Gastrocnemius medialis (tissue), 4 donors: ENCODE results near the gene PDZD4. TPM values are rescaled to one million over a fixed set of nuclear protein-coding genes. Genes with fewer than 3 reads are reported as not detected.

Experiments
- ATAC-seq, 2 donors: fragments of 150-250 bp; one replicate each; pipeline ENCODE4 v1.9.1; 2016
- DNase-seq, 2 donors: peaks; one replicate each; pipeline ENCODE4 v3.0.0-alpha.2; 2019
- H3K27ac ChIP-seq, 4 donors: fragments of 200-600 bp; sonication (generic); 1 replicate in 1 of 4; 2 replicates in 3 of 4; pipeline ENCODE4 v1.5.1; 2016 to 2018; ENCODE audit warnings: mild to moderate bottlenecking in 2 of 4, moderate library complexity in 1 of 4
- H3K27me3 ChIP-seq, 3 donors: fragments of 200-600 bp; sonication (generic) in 2 of 3; 1 replicate in 1 of 3; 2 replicates in 2 of 3; pipeline versions ENCODE4 v1.5.1 to v1.6.0; 2016 to 2019; ENCODE audit warnings: mild to moderate bottlenecking in 1 of 3, moderate library complexity in 1 of 3
- H3K36me3 ChIP-seq, 2 donors: fragments of 200-600 bp; sonication (generic) in 1 of 2; one replicate each; pipeline ENCODE4 v1.5.1; 2017 to 2018
- H3K4me1 ChIP-seq, 2 donors: fragments of 200-600 bp; sonication (generic) in 1 of 2; one replicate each; pipeline ENCODE4 v1.5.1; 2016 to 2017; ENCODE audit warnings: mild to moderate bottlenecking in 2 of 2
- H3K4me3 ChIP-seq, 4 donors: fragments of 200-600 bp; sonication (generic) in 3 of 4; 1 replicate in 1 of 4; 2 replicates in 3 of 4; pipeline ENCODE4 v1.5.1; 2016 to 2019; ENCODE audit warnings: mild to moderate bottlenecking in 2 of 4
- H3K9me3 ChIP-seq, 3 donors: fragments of 200-600 bp; sonication (generic) in 2 of 3; 1 replicate in 1 of 3; 2 replicates in 2 of 3; pipeline ENCODE4 v1.5.1; 2016 to 2019
- CTCF ChIP-seq, 5 experiments: fragments of 450-650 bp in 3 of 5; fragments of 200-600 bp in 2 of 5; sonication (generic) in 2 of 5; IDR thresholded peaks in 4 of 5; conservative IDR thresholded peaks in 1 of 5; 1 replicate in 4 of 5; 2 replicates in 1 of 5; pipeline ENCODE4 v1.5.1; 2016 to 2019; ENCODE audit warnings: antibody characterized with exemption in 5 of 5, mild to moderate bottlenecking in 3 of 5, moderate library complexity in 3 of 5
- POLR2A ChIP-seq, 2 donors: fragments of 450-650 bp; IDR thresholded peaks; one replicate each; pipeline ENCODE4 v1.6.1; 2017; ENCODE audit warnings: antibody characterized with exemption in 2 of 2, mild to moderate bottlenecking in 2 of 2, moderate library complexity in 2 of 2
- in situ Hi-C, 4 donors: fragments of 200-750 bp; cut with MboI; loops; one replicate each; pipeline versions ENCODE4 v1.15.0 to v1.8.0; 2017; ENCODE audit warnings: low sequenced_read_pairs in 4 of 4
- intact Hi-C: fragments of 100-400 bp; cut with DNase I; formaldehyde crosslinking; loops from one replicate; pipeline ENCODE4 v1.15.1; 2023; ENCODE audit warnings: low total_unique reads
- total RNA-seq, 4 donors: library from RNA; depleted of rRNA; stranded (reverse); fragments of >200 nt; gene quantifications; one replicate each; pipeline versions ENCODE4 v1.1.0 to v1.2.3, GENCODE V29; 2016

PDZD4 gene
- total RNA-seq, 4 donors from 2014 or later, result 0.59 to 2.2 (median 1.4) TPM

- H3K27me3 ChIP-seq, result peaks cover 0 to 4% (median 0%) of the 10 kb centered on the region in 3 donors
- in situ Hi-C loops, result no loop called here
Measured at GRCh38 chrX:153854702-153855101, 24.4 kb upstream of the PDZD4 start.

GRCh38 chrX:153853902-153854267 is 23.5 kb upstream of the PDZD4 start:
- Histone ChIP-seq H3K9me3 (no peaks in the 10 kb centered on the region), H3K27ac (no peak overlapping the region), H3K27me3 (peaks cover 0 to 4% (median 0%) of the 10 kb centered on the region in 3 donors), H3K4me1 (no peaks in the 10 kb centered on the region), H3K4me3 (no peak overlapping the region), H3K36me3 (no peaks in the 10 kb centered on the region)
- no peak for DNase-seq
- in situ Hi-C loops, result no loop called here
- intact Hi-C loops, result no loop called here
- no peak for TF ChIP-seq POLR2A (IDR thresholded peaks at IDR 0.05)
- no peak for TF ChIP-seq CTCF (IDR thresholded peaks at IDR 0.05 in 4 of 5, conservative IDR thresholded peaks at IDR 0.05 in 1 of 5)
- ATAC-seq, result no peak

More at GRCh38 chrX:153854702-153855101, 24.4 kb upstream of the PDZD4 start:
- DNase-seq, result no peak
- no peaks in the 10 kb centered on the region for H3K4me1 ChIP-seq
- intact Hi-C loops, result no loop called here
- H3K4me3 ChIP-seq, result no peak overlapping the region
- no peaks in the 10 kb centered on the region for H3K9me3 ChIP-seq
- ATAC-seq, result no peak
- no peak overlapping the region for H3K27ac ChIP-seq
- H3K36me3 ChIP-seq, result no peaks in the 10 kb centered on the region
- no peak for TF ChIP-seq CTCF (IDR thresholded peaks at IDR 0.05 in 4 of 5, conservative IDR thresholded peaks at IDR 0.05 in 1 of 5)
- no peak for TF ChIP-seq POLR2A (IDR thresholded peaks at IDR 0.05)

- Histone ChIP-seq H3K27me3 (peaks cover 0 to 4% (median 0%) of the 10 kb centered on the region in 3 donors), H3K27ac (no peak overlapping the region), H3K36me3 (no peaks in the 10 kb centered on the region), H3K4me1 (no peaks in the 10 kb centered on the region), H3K9me3 (no peaks in the 10 kb centered on the region), H3K4me3 (no peak overlapping the region)
- no peak for ATAC-seq
- TF ChIP-seq CTCF (IDR thresholded peaks at IDR 0.05 in 4 of 5, conservative IDR thresholded peaks at IDR 0.05 in 1 of 5) (no peak), POLR2A (IDR thresholded peaks at IDR 0.05) (no peak)
- DNase-seq, result no peak
- intact Hi-C loops, result no loop called here
- in situ Hi-C loops, result no loop called here
Measured at GRCh38 chrX:153853180-153853901, 23.0 kb upstream of the PDZD4 start.

GRCh38 chrX:153851981-153852380 is 21.6 kb upstream of the PDZD4 start:
- in situ Hi-C loops, result no loop called here
- Histone ChIP-seq H3K27ac (no peak overlapping the region), H3K9me3 (no peaks in the 10 kb centered on the region), H3K36me3 (no peaks in the 10 kb centered on the region), H3K4me3 (no peak overlapping the region), H3K27me3 (peaks cover 0 to 4% (median 4%) of the 10 kb centered on the region in 3 donors), H3K4me1 (no peaks in the 10 kb centered on the region)
- ATAC-seq (no peak), DNase-seq (no peak)
- TF ChIP-seq CTCF (IDR thresholded peaks at IDR 0.05 in 4 of 5, conservative IDR thresholded peaks at IDR 0.05 in 1 of 5) (no peak), POLR2A (IDR thresholded peaks at IDR 0.05) (no peak)
- intact Hi-C loops, result no loop called here
